Liver (tissue), 9 donors: ENCODE measurements around the gene SNCB. TPM values are rescaled to one million over a fixed set of nuclear protein-coding genes. Genes with fewer than 3 reads are reported as not detected.

Experiments
- DNase-seq: peaks from one replicate; pipeline ENCODE4 v3.0.0-alpha.2; 2017; ENCODE audit warnings: low spot score
- H3K27ac ChIP-seq, 2 donors: one replicate each; pipeline ENCODE4 v1.7.0; 2013; ENCODE audit warnings: inconsistent platforms in 2 of 2, low read length in 2 of 2, control low read depth in 1 of 2, low read depth in 1 of 2, mild to moderate bottlenecking in 1 of 2
- H3K27me3 ChIP-seq, 4 donors: one replicate each; pipeline versions ENCODE4 v1.6.1 to v1.7.0; 2013; ENCODE audit warnings: low read length in 3 of 4, inconsistent platforms in 1 of 4, mild to moderate bottlenecking in 1 of 4, moderate library complexity in 1 of 4; ENCODE audit not compliant: control insufficient read depth in 4 of 4, insufficient read depth in 4 of 4
- H3K36me3 ChIP-seq, 4 donors: one replicate each; pipeline versions ENCODE4 v1.6.1 to v1.7.0; 2013; ENCODE audit warnings: low read length in 3 of 4, mild to moderate bottlenecking in 3 of 4, low read depth in 1 of 4, moderate library complexity in 1 of 4; ENCODE audit not compliant: control insufficient read depth in 4 of 4, insufficient read depth in 3 of 4
- H3K4me1 ChIP-seq, 4 donors: one replicate each; pipeline versions ENCODE4 v1.6.1 to v1.7.0; 2013; ENCODE audit warnings: low read length in 3 of 4, mild to moderate bottlenecking in 3 of 4, moderate library complexity in 1 of 4; ENCODE audit not compliant: control insufficient read depth in 4 of 4, insufficient read depth in 4 of 4
- H3K4me3 ChIP-seq, 3 donors: one replicate each; pipeline versions ENCODE4 v1.6.1 to v1.7.0; 2013; ENCODE audit warnings: low read length in 3 of 3, control low read depth in 1 of 3, low read depth in 1 of 3, mild to moderate bottlenecking in 1 of 3
- H3K9ac ChIP-seq, 2 donors: one replicate each; pipeline ENCODE4 v1.7.0; 2013; ENCODE audit warnings: low read length in 2 of 2, mild to moderate bottlenecking in 2 of 2, moderate library complexity in 2 of 2, control low read depth in 1 of 2, low read depth in 1 of 2
- H3K9me3 ChIP-seq, 4 donors: one replicate each; pipeline versions ENCODE4 v1.6.1 to v1.7.0; 2013; ENCODE audit warnings: low read length in 3 of 4; ENCODE audit not compliant: control insufficient read depth in 4 of 4
- GABPA ChIP-seq, 2 donors: IDR thresholded peaks in 1 of 2; conservative IDR thresholded peaks in 1 of 2; 2 replicates each; pipeline ENCODE4 v1.6.1; 2016; ENCODE audit warnings: antibody characterized with exemption in 2 of 2, mild to moderate bottlenecking in 1 of 2, moderate library complexity in 1 of 2
- SP1 ChIP-seq: IDR thresholded peaks from 2 replicates; pipeline ENCODE4 v1.6.1; 2018; ENCODE audit warnings: antibody characterized with exemption, mild to moderate bottlenecking
- TAF1 ChIP-seq: conservative IDR thresholded peaks from 2 replicates; pipeline ENCODE4 v1.6.1; 2016; ENCODE audit warnings: antibody characterized with exemption, mild to moderate bottlenecking
- YY1 ChIP-seq: IDR thresholded peaks from 2 replicates; pipeline ENCODE4 v1.6.1; 2016; ENCODE audit warnings: antibody characterized with exemption, mild to moderate bottlenecking
- WGBS: extraction: QIAGEN DNeasy Blood & Tissue Kit; methylation state at CpG from one replicate; pipeline ENCODE4 v1.1.7; 2013; 5-methylcytosine and 5-hydroxymethylcytosine counted together
- polyA plus RNA-seq, 2 donors: library from polyadenylated mRNA; stranded (reverse) in 1 of 2; unstranded in 1 of 2; fragments of 200-250 nt in 1 of 2; fragments of >200 nt in 1 of 2; fragmentation: Nextera tagmentation in 1 of 2; extraction: Ambion mirVana in 1 of 2; gene quantifications; one replicate each; pipeline versions ENCODE4 v1.2.1 to v1.2.3, GENCODE V29; 2013 to 2015
- total RNA-seq, 2 donors: library from RNA; depleted of rRNA; stranded (reverse); fragments of >200 nt; gene quantifications; one replicate each; pipeline ENCODE4 v1.2.3, GENCODE V29; 2014
- TF ChIP-seq, protein P1 (sequence below): fragments of 150-350 bp; IDR thresholded peaks from 2 replicates; pipeline ENCODE4 v1.5.1; 2017; ENCODE audit warnings: improper control_type of control experiment, low read depth, low read length; ENCODE audit not compliant: missing input control
- TF ChIP-seq, protein P2 (sequence below): IDR thresholded peaks from 2 replicates; pipeline ENCODE4 v1.6.1; 2016; ENCODE audit warnings: antibody characterized with exemption, mild to moderate bottlenecking
- donor health status: healthy.
- donor health status: healthy.
- donor health status: healthy.
- donor health status: healthy.
- donor health status: healthy.

SNCB gene
- total and polyA plus RNA-seq, 4 donors, result not detected

DNA sequence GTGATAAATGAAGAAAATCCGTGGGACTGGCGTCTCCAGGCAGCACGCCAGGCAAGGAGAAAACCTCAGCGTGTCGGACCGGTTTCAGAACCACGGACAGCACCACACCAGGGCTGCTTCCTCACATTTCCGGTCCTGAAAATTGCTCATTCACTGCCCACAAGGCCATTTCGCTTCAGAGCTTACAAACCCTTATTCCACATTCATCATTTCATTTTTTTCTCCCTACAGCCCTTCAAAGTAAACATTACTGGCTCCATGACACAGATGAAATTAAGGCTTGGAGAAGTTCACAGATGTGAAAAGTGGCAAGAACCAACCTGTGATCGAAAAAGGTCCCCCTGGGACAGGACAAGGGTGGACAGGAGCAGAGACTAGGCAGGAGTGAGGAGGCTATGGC lies 18.9 kb downstream of the SNCB start:
- DNase-seq, result peak; percentile 74
- no peak overlapping the region for H3K27ac ChIP-seq
- no peak overlapping the region for H3K9ac ChIP-seq
- peaks cover 0 to 9% (median 4%) of the 10 kb centered on the region in 4 donors for H3K4me1 ChIP-seq
- H3K36me3 ChIP-seq, result no peaks in the 10 kb centered on the region
- H3K9me3 ChIP-seq, result no peaks in the 10 kb centered on the region
- WGBS, result 15% methylated on average over 10 of the region's 10 CpGs
- H3K27me3 ChIP-seq, result no peaks in the 10 kb centered on the region
- TF ChIP-seq GABPA (IDR thresholded peaks at IDR 0.05 in 1 of 2, conservative IDR thresholded peaks at IDR 0.05 in 1 of 2) (peak in 1 of 2 donors; percentile 20), YY1 (no peak)
- TF ChIP-seq, protein P1, sequence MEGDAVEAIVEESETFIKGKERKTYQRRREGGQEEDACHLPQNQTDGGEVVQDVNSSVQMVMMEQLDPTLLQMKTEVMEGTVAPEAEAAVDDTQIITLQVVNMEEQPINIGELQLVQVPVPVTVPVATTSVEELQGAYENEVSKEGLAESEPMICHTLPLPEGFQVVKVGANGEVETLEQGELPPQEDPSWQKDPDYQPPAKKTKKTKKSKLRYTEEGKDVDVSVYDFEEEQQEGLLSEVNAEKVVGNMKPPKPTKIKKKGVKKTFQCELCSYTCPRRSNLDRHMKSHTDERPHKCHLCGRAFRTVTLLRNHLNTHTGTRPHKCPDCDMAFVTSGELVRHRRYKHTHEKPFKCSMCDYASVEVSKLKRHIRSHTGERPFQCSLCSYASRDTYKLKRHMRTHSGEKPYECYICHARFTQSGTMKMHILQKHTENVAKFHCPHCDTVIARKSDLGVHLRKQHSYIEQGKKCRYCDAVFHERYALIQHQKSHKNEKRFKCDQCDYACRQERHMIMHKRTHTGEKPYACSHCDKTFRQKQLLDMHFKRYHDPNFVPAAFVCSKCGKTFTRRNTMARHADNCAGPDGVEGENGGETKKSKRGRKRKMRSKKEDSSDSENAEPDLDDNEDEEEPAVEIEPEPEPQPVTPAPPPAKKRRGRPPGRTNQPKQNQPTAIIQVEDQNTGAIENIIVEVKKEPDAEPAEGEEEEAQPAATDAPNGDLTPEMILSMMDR, result no peak
- TF ChIP-seq, protein P2, sequence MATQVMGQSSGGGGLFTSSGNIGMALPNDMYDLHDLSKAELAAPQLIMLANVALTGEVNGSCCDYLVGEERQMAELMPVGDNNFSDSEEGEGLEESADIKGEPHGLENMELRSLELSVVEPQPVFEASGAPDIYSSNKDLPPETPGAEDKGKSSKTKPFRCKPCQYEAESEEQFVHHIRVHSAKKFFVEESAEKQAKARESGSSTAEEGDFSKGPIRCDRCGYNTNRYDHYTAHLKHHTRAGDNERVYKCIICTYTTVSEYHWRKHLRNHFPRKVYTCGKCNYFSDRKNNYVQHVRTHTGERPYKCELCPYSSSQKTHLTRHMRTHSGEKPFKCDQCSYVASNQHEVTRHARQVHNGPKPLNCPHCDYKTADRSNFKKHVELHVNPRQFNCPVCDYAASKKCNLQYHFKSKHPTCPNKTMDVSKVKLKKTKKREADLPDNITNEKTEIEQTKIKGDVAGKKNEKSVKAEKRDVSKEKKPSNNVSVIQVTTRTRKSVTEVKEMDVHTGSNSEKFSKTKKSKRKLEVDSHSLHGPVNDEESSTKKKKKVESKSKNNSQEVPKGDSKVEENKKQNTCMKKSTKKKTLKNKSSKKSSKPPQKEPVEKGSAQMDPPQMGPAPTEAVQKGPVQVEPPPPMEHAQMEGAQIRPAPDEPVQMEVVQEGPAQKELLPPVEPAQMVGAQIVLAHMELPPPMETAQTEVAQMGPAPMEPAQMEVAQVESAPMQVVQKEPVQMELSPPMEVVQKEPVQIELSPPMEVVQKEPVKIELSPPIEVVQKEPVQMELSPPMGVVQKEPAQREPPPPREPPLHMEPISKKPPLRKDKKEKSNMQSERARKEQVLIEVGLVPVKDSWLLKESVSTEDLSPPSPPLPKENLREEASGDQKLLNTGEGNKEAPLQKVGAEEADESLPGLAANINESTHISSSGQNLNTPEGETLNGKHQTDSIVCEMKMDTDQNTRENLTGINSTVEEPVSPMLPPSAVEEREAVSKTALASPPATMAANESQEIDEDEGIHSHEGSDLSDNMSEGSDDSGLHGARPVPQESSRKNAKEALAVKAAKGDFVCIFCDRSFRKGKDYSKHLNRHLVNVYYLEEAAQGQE, result peak; percentile 99
- no peak overlapping the region for H3K4me3 ChIP-seq

DNA sequence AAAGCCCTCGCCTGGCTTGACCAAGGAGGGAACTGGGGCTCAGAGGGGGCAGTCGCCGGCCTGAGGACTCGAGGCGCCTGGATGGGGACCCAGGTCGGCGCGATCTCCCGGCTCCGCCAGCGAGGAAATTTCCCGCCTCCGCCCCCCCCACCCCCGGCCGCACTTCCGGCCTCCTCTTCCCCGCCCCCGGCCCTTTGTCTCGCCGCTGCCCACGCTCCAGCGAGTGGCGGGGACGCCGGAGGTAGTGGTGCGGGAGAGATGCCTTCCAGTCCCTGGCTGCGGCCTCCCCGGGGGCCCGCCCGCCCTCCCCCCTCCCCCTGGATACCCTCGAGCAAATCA lies 19.9 kb downstream of the SNCB start:
- 4% methylated on average over 31 of the region's 31 CpGs for WGBS
- no peak for TF ChIP-seq TAF1
- H3K9ac ChIP-seq, result no peak overlapping the region
- H3K36me3 ChIP-seq, result no peaks in the 10 kb centered on the region
- H3K27me3 ChIP-seq, result no peaks in the 10 kb centered on the region
- no peak for DNase-seq
- peaks cover 0 to 9% (median 4%) of the 10 kb centered on the region in 4 donors for H3K4me1 ChIP-seq
- no peak overlapping the region for H3K27ac ChIP-seq
- no peaks in the 10 kb centered on the region for H3K9me3 ChIP-seq
- H3K4me3 ChIP-seq, result peak overlapping the region in 2 of 3 donors; percentile 47 to 71

DNA sequence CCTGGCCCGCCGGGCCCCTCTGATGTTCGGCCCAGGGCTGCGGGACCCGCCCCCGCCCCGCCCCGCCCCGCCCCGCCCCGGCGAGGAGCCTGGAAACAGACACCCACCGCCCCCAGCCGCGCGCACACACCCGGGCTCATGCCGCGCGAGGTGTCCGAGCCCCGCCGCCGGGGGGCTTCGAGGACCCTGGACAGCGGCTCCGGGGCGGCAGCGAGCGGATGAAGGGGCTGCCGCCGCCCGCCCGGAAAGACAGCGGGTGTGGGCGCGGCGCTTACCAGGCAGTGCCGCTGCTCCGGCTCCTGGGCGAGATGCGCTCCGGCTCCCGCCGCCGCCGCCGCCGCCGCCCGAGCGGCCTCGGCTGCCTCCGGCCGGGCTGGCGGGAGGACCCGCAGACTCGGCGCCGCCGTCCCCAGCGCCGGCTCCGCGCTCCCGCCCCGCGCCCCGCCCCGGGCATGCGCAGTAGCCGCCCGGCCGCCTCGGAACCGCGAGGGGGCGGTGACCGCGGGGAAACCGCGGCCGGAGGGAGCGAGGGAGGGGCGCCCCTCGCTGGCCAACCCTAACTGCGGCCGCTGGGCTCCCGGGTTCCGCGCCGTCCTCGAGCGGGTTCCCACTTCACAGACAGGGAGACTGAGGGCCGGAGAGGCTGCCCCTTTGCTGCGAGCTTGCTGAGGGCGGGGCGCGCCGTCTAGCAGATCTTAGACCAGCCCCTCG lies 20.5 kb downstream of the SNCB start, which contains the start of gene GPRIN1:
TSS of gene GPRIN1 (minus strand) at position 433 of the 711 bp plus-strand sequence. CDS start 10,322 bp downstream, outside the sequence.
- H3K9me3 ChIP-seq, result no peaks in the 10 kb centered on the region
- H3K27ac ChIP-seq, result no peak within 1 kb of the TSS
- peak within 1 kb of the TSS in 2 of 3 donors; percentile 47 to 71 for H3K4me3 ChIP-seq
- WGBS, result 1% methylated on average over 101 of the region's 101 CpGs
- no peak for TF ChIP-seq SP1
- TF ChIP-seq, protein P2, result peak; percentile 57
- peaks cover 0 to 9% (median 4%) of the 10 kb centered on the region in 4 donors for H3K4me1 ChIP-seq
- H3K27me3 ChIP-seq, result no peaks in the 10 kb centered on the region
- H3K36me3 ChIP-seq, result no peaks in the 10 kb centered on the region
- no peak within 1 kb of the TSS for H3K9ac ChIP-seq
- DNase-seq, result peak; percentile 70
